Loucy (cell line): ENCODE results near the gene ACSS2.

Source experiments
- EZH2phosphoT487 ChIP-seq: fragments of 200-600 bp; IDR thresholded peaks from 2 replicates; pipeline ENCODE4 v1.6.1; 2018; ENCODE audit warnings: antibody characterized with exemption, mild to moderate bottlenecking, moderate library complexity, borderline replicate concordance
- TF ChIP-seq, protein P1 (sequence below): fragments of 200-600 bp; sonication (generic); conservative IDR thresholded peaks from 2 replicates; pipeline ENCODE4 v1.5.1; 2014; ENCODE audit warnings: mild to moderate bottlenecking, antibody characterized with exemption, low read length

- TF ChIP-seq, protein P1, sequence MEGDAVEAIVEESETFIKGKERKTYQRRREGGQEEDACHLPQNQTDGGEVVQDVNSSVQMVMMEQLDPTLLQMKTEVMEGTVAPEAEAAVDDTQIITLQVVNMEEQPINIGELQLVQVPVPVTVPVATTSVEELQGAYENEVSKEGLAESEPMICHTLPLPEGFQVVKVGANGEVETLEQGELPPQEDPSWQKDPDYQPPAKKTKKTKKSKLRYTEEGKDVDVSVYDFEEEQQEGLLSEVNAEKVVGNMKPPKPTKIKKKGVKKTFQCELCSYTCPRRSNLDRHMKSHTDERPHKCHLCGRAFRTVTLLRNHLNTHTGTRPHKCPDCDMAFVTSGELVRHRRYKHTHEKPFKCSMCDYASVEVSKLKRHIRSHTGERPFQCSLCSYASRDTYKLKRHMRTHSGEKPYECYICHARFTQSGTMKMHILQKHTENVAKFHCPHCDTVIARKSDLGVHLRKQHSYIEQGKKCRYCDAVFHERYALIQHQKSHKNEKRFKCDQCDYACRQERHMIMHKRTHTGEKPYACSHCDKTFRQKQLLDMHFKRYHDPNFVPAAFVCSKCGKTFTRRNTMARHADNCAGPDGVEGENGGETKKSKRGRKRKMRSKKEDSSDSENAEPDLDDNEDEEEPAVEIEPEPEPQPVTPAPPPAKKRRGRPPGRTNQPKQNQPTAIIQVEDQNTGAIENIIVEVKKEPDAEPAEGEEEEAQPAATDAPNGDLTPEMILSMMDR, result no peak; the same call in none of the 2 replicates
- no peak for TF ChIP-seq EZH2phosphoT487
These were observed 588 bp upstream of the ACSS2 start for GRCh38 chr20:34875642-34876405.
